GM21576 (cell line): ENCODE results near the gene KRTAP4-7.
"Not testable (repeated sequence)": the region's sequence is repeated elsewhere in the genome, so short reads cannot be mapped to it uniquely, and the experiment has no call there.

Source experiments
- ATAC-seq: cut with Tn5 transposase; IDR thresholded peaks from one replicate; pipeline ENCODE4 v1.9.1; 2021; ENCODE audit warnings: mild to moderate bottlenecking, moderate library complexity; ENCODE audit not compliant: unreplicated experiment

KRTAP4-7 gene

DNA sequence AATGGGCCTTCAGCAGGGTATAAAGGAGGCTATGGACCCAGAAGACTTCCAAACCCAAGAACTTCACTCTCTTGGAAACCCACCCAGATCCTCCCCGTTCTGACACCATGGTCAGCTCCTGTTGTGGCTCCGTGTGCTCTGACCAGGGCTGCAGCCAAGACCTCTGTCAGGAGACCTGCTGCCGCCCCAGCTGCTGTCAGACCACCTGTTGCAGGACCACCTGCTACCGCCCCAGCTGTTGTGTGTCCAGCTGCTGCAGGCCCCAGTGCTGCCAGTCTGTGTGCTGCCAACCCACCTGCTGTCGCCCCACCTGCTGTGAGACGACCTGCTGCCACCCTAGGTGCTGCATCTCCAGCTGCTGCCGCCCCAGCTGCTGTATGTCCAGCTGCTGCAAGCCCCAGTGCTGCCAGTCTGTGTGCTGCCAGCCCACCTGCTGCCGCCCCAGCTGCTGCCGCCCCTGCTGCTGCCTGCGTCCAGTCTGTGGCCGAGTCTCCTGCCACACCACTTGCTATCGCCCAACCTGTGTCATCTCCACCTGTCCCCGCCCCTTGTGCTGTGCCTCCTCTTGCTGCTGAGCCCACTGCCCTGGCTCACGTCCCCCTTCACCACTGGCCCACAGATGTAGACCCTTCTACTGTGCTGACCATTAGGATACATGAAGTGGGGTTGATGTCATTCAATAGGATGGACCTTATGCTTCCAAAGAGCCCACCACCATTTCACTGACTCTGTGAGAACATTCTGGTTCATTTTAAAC lies at the start of gene KRTAP4-7:
TSS of gene KRTAP4-7 (plus strand) at position 51 of the 757 bp plus-strand sequence. CDS start at position 108, 57 bp downstream.
- not testable (repeated sequence) for ATAC-seq

DNA sequence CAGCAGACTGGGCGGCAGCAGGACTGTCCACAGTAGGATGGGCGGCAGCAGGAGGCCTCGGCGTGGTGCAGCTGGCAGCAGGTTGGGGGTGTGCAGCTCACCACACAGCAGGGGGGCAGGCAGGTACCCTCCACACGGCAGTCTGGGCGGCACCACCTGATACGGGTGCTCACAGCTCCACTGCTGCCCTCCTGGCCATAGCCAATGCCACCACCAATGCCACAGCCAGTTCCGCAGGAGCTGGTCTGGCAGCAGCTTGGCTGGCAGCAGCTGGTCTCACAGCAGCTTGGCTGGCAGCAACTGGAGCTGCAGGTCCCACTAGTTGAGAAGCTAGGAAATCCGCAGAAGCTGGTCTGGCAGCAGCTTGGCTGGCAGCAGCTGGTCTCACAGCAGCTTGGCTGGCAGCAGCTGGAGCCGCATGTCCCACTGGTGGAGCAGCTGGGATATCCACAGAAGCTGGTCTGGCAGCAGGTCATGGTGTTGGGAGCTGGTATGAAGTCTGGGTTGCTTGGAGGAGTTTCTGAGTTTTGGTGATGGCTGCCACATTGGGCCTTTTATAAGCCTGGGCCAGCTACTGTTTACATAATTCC lies 49.5 kb upstream of the KRTAP4-7 start, which contains the start of gene KRTAP1-3:
TSS of gene KRTAP1-3 (minus strand) at position 529 of the 590 bp plus-strand sequence. CDS start at position 476, 53 bp downstream.
- ATAC-seq: not testable (repeated sequence)

DNA sequence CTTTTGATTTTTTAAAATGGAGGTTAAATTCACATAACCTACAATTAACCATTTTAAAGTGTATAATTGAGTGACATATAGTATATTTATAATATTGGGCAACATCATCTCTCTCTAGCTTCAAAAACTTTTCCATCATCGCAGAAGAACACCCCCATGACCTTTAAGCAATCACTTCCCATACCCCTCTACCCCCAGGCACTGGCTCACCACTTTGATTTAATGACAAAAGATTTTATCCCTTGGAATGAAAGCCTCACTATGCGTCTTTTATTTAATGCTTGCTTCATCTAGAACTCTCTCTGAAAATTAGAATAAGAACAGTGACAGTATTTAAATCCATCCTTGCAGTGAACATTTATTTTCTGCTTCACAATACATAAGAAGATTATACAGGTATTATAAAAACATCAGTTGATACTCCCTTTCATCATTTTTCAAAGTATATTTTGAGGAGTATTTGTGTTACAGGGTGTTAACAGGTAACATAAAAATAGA lies 46.0 kb upstream of the KRTAP4-7 start:
- no peak for ATAC-seq

DNA sequence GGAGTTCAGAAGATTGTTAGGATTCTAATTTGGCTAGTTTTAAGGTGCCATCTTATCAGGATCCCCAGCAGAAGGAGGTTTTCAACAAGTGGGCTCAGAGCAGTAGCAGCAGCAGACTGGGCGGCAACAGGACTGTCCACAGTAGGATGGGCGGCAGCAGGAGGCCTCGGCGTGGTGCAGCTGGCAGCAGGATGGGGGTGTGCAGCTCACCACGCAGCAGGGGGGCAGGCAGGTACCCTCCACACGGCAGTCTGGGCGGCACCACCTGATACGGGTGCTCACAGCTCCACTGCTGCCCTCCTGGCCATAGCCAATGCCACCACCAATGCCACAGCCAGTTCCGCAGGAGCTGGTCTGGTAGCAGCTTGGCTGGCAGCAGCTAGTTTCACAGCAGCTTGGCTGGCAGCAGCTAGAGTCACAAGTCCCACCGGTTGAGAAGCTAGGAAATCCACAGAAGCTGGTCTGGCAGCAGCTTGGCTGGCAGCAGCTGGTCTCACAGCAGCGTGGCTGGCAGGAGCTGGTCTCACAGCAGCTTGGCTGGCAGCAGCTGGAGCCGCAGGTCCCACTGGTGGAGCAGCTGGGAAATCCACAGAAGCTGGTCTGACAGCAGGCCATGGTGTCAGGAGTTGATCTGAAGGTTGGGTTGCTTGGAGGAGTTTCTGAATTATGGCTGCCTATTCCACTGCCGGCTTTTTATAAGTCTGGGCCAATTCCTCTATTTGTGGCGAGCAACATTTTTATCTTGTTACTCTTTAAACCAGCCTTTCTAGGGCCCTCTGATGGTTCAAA lies 43.0 kb upstream of the KRTAP4-7 start, which contains the start of gene KRTAP1-1:
TSS of gene KRTAP1-1 (minus strand) at position 668 of the 789 bp plus-strand sequence. CDS start at position 615, 53 bp downstream.
- ATAC-seq: not testable (repeated sequence)

DNA sequence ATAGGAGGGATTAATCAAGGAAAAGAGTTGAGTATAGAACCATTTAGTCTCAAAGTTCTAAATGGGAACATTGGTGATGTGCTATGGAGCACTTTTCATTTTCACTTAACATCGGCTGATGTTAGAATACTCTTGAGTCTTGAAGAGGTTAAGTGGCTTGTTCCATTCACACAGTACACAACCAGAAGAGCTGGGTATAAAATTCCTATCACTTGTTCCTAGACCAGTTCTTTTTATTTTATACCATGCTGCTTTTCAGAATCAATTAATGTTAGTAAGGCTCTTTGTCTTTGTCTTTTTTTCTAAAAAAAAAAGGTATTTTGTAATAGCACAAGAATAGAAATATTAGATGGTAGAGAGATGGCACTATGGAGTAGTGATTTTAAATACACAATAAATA lies 41.0 kb upstream of the KRTAP4-7 start:
- ATAC-seq: no peak

DNA sequence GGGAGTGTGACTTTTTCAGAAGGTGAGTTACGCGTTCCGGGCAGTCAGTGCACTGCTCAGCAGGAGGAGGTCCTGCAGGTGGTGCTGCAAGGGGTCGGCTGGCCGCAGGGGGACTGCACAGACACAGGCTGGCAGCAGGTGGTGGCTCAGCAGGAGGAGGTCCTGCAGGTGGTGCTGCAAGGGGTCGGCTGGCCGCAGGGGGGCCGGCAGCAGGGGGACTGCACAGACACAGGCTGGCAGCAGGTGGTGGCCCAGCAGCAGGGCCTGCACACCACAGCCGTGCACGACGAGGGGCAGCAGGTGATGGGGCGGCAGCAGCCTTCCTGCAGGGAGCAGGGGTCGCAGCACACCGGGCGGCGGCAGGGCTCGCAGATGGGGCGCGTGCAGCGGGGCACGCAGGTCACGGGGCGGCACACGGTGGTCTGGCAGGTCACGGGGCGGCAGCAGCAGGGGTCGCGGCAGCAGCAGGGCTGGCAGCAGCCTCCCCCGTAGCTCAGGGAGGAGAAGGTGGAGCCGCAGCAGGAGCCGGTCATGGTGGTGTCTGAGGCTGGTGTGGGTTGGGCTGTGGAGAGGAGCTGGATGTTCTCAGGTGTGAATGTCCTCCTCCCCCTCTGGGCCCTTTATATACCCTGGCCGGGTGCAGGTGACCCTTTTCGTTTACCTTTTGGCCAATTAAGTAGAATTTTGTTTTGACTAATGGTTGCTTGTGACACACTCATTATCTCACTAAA lies 37.0 kb upstream of the KRTAP4-7 start, which contains the start of gene KRTAP2-1:
TSS of gene KRTAP2-1 (minus strand) at position 582 of the 731 bp plus-strand sequence. CDS start at position 533, 49 bp downstream.
- ATAC-seq: not testable (repeated sequence)

DNA sequence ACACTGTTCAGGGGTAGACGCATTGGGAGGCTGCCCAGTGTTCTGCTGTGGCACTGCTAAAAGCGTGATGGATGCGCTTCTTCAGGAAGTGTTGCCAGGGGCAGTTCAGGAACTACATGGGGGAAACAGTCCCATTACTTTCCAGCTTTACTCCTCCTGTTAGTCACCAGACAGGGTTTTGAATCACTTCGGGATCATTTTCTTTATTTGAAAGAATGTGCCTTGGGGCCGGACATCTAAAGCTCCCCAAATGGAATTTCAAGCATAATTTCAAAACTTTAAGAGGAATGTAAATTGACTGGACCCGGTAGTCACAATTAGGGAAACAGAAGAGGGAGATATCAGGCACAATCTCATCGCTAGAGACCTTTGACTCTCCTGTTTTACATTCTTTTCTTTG lies 35.5 kb upstream of the KRTAP4-7 start:
- no peak for ATAC-seq

DNA sequence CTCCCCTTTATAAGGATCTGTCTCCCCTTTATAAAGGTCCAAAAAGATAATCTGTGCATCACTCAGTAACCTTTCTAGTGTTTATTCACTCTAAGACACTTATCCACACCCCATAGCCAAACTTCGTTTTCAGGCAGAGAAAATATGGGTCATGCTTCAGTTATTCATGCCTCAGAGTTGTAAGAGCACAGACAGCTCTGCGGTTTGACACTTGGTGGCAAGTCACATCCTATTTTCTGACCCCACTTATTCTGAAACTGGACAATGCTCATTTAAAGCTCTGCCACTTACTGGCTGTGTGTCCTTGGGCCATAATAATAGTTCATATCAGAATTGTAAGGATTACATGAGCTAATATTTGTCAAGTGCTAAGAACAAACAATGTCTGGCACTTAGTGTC lies 34.8 kb upstream of the KRTAP4-7 start:
- no peak for ATAC-seq

DNA sequence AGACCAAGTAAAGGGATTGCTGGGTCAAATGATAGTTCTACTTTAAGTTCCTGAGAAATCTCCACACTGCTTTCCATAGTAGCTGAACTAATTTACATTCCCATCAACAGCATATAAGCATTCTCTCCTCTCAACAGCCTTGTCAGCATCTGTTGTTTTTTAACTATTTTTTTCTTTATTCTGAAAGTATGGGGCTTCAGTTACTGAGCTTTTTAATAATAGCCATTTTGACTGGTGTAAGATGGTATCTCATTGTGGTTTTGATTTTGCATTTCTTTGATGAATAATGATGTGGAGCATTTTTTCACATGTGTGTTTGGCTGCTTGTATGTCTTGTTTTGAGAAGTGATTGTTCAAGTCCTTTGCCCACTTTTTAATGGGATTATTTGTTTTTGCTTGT lies 31.4 kb upstream of the KRTAP4-7 start:
- no peak for ATAC-seq

DNA sequence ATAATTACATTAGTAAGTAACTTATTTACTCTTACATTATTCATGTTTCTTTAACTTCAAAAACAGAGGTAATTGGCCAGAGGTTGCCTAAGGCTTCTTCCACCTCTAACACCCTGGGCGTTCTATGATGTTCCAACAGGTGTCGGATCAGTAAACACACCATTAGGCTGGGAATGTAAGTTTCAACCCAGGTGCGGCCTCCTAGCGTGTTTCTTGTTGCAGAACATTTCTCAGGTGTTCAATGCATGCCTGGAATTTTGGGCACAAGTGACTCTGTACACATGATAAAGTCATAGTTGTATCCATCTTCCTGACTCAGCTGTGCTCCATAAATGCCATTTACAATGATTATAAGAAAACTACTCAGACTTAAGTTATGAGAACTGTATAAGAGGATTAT lies 29.9 kb upstream of the KRTAP4-7 start:
- no peak for ATAC-seq

DNA sequence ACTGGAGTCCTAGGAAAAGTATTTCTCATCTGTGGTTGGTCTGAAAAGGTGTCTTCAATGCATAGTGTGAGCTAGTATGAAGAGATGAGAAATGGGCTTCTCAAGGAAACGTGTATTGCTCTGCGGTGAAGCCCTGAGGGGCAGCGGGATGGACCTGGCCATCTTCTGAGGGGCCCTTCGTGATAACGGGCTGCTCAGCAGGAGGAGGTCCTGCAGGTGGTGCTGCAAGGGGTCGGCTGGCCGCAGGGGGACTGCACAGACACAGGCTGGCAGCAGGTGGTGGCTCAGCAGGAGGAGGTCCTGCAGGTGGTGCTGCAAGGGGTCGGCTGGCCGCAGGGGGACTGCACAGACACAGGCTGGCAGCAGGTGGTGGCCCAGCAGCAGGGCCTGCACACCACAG lies 29.4 kb upstream of the KRTAP4-7 start:
- not testable (repeated sequence) for ATAC-seq

DNA sequence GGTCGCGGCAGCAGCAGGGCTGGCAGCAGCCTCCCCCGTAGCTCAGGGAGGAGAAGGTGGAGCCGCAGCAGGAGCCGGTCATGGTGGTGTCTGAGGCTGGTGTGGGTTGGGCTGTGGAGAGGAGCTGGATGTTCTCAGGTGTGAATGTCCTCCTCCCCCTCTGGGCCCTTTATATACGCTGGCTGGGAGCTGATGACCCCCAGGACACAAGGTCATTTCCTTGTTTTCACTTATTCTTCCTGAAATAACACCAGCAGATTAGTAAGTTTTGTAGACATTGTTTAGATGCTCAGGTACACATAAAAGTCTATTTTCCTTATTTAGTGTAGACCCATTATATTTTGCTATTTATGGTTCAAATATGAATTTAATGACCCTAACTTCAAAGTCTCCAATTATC lies 28.8 kb upstream of the KRTAP4-7 start, which contains the start of gene KRTAP2-2:
TSS of gene KRTAP2-2 (minus strand) at position 101 of the 400 bp plus-strand sequence. CDS start at position 82, 19 bp downstream.
- ATAC-seq: not testable (repeated sequence)

DNA sequence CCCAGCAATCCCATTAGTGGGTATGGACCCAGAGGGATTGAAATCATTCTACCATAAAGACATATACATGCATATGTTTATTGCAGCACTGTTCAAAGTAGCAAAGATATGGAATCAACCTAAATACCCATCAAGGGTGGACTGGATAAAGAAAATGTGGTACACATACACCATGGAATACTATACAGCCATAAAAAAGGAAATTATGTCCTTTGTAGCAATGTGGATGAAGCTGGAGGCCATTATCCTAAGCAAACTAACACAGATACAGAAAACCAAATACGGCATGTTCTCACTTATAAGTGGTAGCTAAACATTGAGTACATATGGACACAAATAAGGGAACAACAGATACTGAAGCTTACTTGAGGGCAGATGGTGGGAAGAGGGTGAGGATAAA lies 26.4 kb upstream of the KRTAP4-7 start:
- ATAC-seq: no peak

DNA sequence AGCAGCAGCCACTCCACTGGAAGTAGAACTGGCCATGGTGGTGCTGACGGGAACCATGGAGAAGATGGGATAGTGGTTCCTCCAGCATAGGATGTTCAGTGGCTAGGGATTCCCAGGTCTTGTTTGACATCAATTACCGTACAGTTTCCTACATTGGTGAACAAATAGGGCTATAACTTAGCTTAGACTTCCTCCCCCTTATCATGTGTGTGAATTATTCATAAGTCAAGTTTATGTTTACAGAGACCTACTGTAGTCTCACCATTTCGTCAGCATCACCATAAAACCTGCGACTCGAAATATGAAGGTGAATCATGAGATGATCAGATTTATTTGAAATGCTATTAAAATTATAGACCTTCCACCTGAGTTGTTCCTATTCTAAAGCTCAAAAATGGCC lies 25.2 kb upstream of the KRTAP4-7 start:
- no peak for ATAC-seq

DNA sequence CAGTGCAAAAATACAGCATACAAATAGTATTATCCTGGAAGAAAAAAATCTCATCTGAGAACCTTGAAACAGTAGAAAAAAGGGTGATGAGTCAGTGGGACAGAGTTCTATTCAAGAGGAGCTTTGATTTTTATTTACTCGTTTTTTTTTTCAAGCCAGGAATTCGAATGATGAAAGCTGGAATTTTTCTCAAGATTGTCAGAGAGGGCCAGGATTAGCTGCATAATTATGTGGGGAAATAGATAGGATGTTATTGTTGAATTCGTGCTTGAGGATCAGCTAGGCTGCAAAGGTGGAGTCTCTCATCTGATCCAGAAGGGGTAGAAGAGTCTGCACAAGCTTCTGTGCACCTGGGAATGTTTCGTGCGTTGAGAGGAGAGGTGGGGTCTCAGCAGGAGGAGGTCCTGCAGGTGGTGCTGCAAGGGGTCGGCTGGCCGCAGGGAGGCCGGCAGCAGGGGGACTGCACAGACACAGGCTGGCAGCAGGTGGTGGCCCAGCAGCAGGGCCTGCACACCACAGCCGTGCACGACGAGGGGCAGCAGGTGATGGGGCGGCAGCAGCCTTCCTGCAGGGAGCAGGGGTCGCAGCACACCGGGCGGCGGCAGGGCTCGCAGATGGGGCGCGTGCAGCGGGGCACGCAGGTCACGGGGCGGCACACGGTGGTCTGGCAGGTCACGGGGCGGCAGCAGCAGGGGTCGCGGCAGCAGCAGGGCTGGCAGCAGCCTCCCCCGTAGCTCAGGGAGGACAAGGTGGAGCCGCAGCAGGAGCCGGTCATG lies 24.5 kb upstream of the KRTAP4-7 start:
- ATAC-seq: not testable (repeated sequence)

DNA sequence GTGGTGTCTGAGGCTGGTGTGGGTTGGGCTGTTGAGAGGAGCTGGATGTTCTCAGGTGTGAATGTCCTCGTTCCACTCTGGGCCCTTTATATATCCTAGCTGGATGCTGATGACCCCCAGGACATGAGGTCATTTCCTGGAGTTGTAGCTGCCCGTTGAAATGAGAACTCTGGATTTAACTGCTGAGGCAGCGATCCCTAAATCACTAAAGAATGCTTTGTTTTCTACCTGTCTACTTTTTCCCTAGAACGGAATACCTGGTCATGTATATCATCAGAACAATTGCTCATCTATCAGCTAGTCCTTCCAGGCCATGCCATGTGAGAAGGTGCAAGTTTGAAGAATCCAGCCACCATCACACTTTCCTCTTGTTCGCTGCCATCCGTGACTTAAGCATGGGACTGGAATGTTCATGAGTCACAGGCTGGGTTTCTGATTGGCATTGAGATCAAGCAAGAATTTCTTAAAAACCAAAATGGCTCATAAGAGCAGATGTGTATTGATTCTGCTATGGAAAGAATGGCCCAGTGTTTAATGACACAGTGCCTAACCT lies 23.8 kb upstream of the KRTAP4-7 start, which contains the start of gene KRTAP2-3:
TSS of gene KRTAP2-3 (minus strand) at position 63 of the 553 bp plus-strand sequence. CDS start 64 bp downstream, outside the sequence.
- ATAC-seq: no peak

DNA sequence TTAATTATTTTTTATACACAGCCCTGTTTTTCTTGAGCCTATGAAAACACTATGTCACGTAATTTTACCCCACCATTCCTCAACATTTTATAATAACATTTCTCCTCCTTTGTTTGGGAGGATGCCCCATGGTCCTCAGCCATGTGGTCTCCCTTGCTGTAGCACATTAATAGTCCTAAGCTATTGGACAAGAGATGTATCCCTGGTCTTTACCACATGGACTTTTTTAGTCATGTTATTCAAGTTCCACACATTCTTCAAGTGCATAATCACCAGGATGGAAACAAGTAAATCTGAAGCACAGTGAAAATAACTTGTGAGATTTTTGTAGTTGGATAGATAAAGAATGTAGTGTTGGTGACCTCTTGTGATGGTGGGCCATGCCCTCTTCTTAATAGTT lies 22.0 kb upstream of the KRTAP4-7 start:
- no peak for ATAC-seq

DNA sequence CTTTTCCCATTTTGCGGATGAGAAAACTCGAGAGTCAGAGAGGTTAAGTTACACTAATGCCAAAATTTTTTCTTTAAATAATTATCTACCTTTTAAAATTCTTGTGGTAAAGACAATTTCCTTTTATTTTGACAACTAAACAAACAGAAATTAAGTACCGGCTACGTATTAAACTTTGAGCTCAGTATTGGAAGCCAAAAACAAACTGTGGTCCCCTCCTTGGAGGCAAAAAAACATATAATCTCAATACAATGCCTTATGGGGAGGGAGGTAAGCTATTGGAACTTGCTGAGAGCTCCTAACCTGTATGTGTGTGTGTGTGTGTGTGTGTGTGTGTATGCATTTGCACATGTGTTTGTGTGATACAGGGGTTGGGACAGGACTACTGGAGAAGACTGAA lies 20.5 kb upstream of the KRTAP4-7 start:
- no peak for ATAC-seq

DNA sequence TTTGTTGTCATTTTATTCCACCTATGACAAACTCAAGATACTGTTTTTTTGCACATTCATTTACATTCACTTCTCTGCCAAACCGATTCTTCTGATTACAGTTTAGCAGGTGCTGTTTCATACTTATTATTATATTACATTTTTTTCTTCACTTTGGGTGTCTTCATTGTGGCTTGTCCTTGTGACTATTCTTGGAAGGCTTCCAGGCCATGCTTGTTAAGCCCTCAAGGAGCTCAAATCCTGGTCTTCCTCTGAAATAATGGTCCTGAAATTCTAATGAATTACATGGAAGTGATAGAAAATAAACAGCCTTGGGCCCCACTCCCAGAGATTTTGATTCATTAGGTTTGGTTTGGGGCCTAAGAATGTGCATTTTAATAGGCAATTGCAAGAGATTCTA lies 19.6 kb upstream of the KRTAP4-7 start:
- ATAC-seq: no peak
